ENCODE measurements around the gene DVL2.

The DVL2 gene

GRCh38 chr17:7219812-7220592 lies 14.3 kb downstream of the DVL2 start, which contains the start of the genes ACADVL and DLG4:
ACADVL (plus strand) TSS chr17:7219938; CDS start chr17:7219985, 47 bp downstream.
DLG4 (minus strand) TSS chr17:7219836.
- peak; percentile 59; the same call in 1 of the 2 replicates for TF ChIP-seq TAF1 (IDR thresholded peaks at IDR 0.05; ENCODE audit: borderline replicate concordance, insufficient read depth, low read length)
- TF ChIP-seq POLR2AphosphoS5 (IDR thresholded peaks at IDR 0.05; ENCODE audit: low read depth, low read length), result peak; percentile 82
- TF ChIP-seq SIN3A (IDR thresholded peaks at IDR 0.05; ENCODE audit: borderline replicate concordance, insufficient read depth, low read length), result peak; percentile 78; the same call in 1 of the 2 replicates
- TF ChIP-seq FOXP2 (optimal IDR thresholded peaks at IDR 0.05; ENCODE audit: borderline replicate concordance, extremely low read depth, extremely low read length, insufficient read depth), result peak; percentile 72
- TF ChIP-seq REST (IDR thresholded peaks at IDR 0.05; ENCODE audit: insufficient read depth in 1 of 2, low read depth in 2 of 2, low read length in 2 of 2), result peak; percentile 31 to 32; a peak in 1 of 4 replicates

- TF ChIP-seq TAF1 (IDR thresholded peaks at IDR 0.05; ENCODE audit: borderline replicate concordance, insufficient read depth, low read length) (no peak), SIN3A (IDR thresholded peaks at IDR 0.05; ENCODE audit: borderline replicate concordance, insufficient read depth, low read length) (no peak), POLR2AphosphoS5 (IDR thresholded peaks at IDR 0.05; ENCODE audit: low read depth, low read length) (no peak), REST (IDR thresholded peaks at IDR 0.05; ENCODE audit: insufficient read depth in 1 of 2, low read depth in 2 of 2, low read length in 2 of 2) (no peak), FOXP2 (optimal IDR thresholded peaks at IDR 0.05; ENCODE audit: borderline replicate concordance, extremely low read depth, extremely low read length, insufficient read depth) (no peak)
Measured at GRCh38 chr17:7219229-7219811, 15.0 kb downstream of the DVL2 start.

GRCh38 chr17:7218758-7219157 lies 15.6 kb downstream of the DVL2 start:
- no peak for TF ChIP-seq FOXP2 (optimal IDR thresholded peaks at IDR 0.05; ENCODE audit: borderline replicate concordance, extremely low read depth, extremely low read length, insufficient read depth)
- TF ChIP-seq SIN3A (IDR thresholded peaks at IDR 0.05; ENCODE audit: borderline replicate concordance, insufficient read depth, low read length), result no peak
- no peak for TF ChIP-seq REST (IDR thresholded peaks at IDR 0.05; ENCODE audit: insufficient read depth in 1 of 2, low read depth in 2 of 2, low read length in 2 of 2)
- no peak for TF ChIP-seq TAF1 (IDR thresholded peaks at IDR 0.05; ENCODE audit: borderline replicate concordance, insufficient read depth, low read length)
- no peak for TF ChIP-seq POLR2AphosphoS5 (IDR thresholded peaks at IDR 0.05; ENCODE audit: low read depth, low read length)

GRCh38 chr17:7218166-7218565 lies 16.2 kb downstream of the DVL2 start:
- TF ChIP-seq FOXP2 (optimal IDR thresholded peaks at IDR 0.05; ENCODE audit: borderline replicate concordance, extremely low read depth, extremely low read length, insufficient read depth), result no peak
- TF ChIP-seq SIN3A (IDR thresholded peaks at IDR 0.05; ENCODE audit: borderline replicate concordance, insufficient read depth, low read length), result no peak
- TF ChIP-seq TAF1 (IDR thresholded peaks at IDR 0.05; ENCODE audit: borderline replicate concordance, insufficient read depth, low read length), result no peak
- TF ChIP-seq REST (IDR thresholded peaks at IDR 0.05; ENCODE audit: insufficient read depth in 1 of 2, low read depth in 2 of 2, low read length in 2 of 2), result no peak
- no peak for TF ChIP-seq POLR2AphosphoS5 (IDR thresholded peaks at IDR 0.05; ENCODE audit: low read depth, low read length)

All from PFSK-1 (cell line).